Gastroesophageal sphincter (tissue), 4 donors: ENCODE data around the gene TANC1. TPM values are rescaled to one million over a fixed set of nuclear protein-coding genes. Genes with fewer than 3 reads are reported as not detected.

ENCODE experiments used
- ATAC-seq: fragments of 150-250 bp; one replicate; pipeline ENCODE4 v1.9.1; 2016; ENCODE audit warnings: mild to moderate bottlenecking, moderate library complexity
- H3K27ac ChIP-seq, 4 donors: fragments of 200-600 bp; sonication (generic) in 3 of 4; 1 replicate in 3 of 4; 2 replicates in 1 of 4; pipeline ENCODE4 v1.5.1; 2016 to 2019
- H3K27me3 ChIP-seq: fragments of 200-600 bp; sonication (generic); one replicate; pipeline ENCODE4 v1.5.1; 2019
- H3K36me3 ChIP-seq, 2 donors: fragments of 200-600 bp; sonication (generic); one replicate each; pipeline ENCODE4 v1.5.1; 2019; ENCODE audit warnings: control low read depth in 1 of 2
- H3K4me1 ChIP-seq, 3 donors: fragments of 200-600 bp; sonication (generic); 1 replicate in 2 of 3; 2 replicates in 1 of 3; pipeline ENCODE4 v1.5.1; 2016 to 2019; ENCODE audit warnings: control low read depth in 2 of 3
- H3K4me3 ChIP-seq, 2 donors: fragments of 200-600 bp; sonication (generic); one replicate each; pipeline ENCODE4 v1.5.1; 2019; ENCODE audit warnings: mild to moderate bottlenecking in 1 of 2, moderate library complexity in 1 of 2
- H3K9me3 ChIP-seq, 3 donors: fragments of 200-600 bp; sonication (generic); one replicate each; pipeline ENCODE4 v1.5.1; 2017 to 2019; ENCODE audit warnings: control low read depth in 2 of 3
- EP300 ChIP-seq: sonication (generic); formaldehyde crosslinking; IDR thresholded peaks from one replicate; pipeline ENCODE4 v1.6.1; 2017; ENCODE audit warnings: antibody characterized with exemption, mild to moderate bottlenecking
- POLR2A ChIP-seq, 2 donors: fragments of 450-650 bp; IDR thresholded peaks; one replicate each; pipeline ENCODE4 v1.6.1; 2017; ENCODE audit warnings: antibody characterized with exemption in 2 of 2, mild to moderate bottlenecking in 2 of 2, moderate library complexity in 1 of 2
- POLR2AphosphoS5 ChIP-seq: sonication (generic); formaldehyde crosslinking; IDR thresholded peaks from one replicate; pipeline ENCODE4 v1.6.1; 2017; ENCODE audit warnings: antibody characterized with exemption
- WGBS, 2 donors: methylation state at CpG; one replicate each; pipeline ENCODE4 v1.1.5; 2018; ENCODE audit warnings: low coverage in 1 of 2; 5-methylcytosine and 5-hydroxymethylcytosine counted together
- total RNA-seq, 4 donors: library from RNA; depleted of rRNA; stranded (reverse); fragments of >200 nt; gene quantifications; one replicate each; pipeline ENCODE4 v1.1.0, GENCODE V29; 2016
- TF ChIP-seq, protein P1 (sequence below), 4 experiments: fragments of 200-600 bp in 2 of 4; fragments of 450-650 bp in 2 of 4; sonication (generic) in 1 of 4; IDR thresholded peaks; one replicate each; pipeline ENCODE4 v1.5.1; 2017 to 2019; ENCODE audit warnings: antibody characterized with exemption in 4 of 4, mild to moderate bottlenecking in 2 of 4, moderate library complexity in 2 of 4

The TANC1 gene
- total RNA-seq, 4 donors from 2014 or later, result 37.4 to 66.5 (median 46.0) TPM

DNA sequence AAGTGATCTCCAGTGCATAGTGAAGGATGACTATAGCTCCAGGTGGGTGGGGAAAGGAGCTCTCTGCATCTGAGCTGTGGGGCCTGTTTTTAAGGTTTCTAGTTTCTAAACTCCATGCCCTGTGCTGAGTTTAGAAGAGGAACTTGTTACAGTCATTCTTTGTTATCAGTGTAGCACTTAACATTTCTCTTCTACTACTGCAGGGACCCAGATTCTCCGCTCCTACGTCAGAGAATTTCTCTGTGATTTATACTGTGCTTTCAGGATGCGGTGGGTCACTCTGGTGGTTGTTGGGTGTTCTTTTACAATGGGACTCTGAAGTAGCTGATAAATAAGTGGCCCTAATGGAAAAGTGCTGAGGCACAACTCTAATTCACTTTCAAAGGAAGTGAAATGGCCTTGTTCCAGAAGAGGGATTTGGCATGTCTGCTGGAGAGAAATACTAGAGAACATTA is 196.0 kb downstream of the TANC1 start:
- H3K4me3 ChIP-seq, result no peak overlapping the region
- TF ChIP-seq POLR2AphosphoS5 (no peak), EP300 (no peak), POLR2A (IDR thresholded peaks at IDR 0.05) (no peak)
- TF ChIP-seq, protein P1, sequence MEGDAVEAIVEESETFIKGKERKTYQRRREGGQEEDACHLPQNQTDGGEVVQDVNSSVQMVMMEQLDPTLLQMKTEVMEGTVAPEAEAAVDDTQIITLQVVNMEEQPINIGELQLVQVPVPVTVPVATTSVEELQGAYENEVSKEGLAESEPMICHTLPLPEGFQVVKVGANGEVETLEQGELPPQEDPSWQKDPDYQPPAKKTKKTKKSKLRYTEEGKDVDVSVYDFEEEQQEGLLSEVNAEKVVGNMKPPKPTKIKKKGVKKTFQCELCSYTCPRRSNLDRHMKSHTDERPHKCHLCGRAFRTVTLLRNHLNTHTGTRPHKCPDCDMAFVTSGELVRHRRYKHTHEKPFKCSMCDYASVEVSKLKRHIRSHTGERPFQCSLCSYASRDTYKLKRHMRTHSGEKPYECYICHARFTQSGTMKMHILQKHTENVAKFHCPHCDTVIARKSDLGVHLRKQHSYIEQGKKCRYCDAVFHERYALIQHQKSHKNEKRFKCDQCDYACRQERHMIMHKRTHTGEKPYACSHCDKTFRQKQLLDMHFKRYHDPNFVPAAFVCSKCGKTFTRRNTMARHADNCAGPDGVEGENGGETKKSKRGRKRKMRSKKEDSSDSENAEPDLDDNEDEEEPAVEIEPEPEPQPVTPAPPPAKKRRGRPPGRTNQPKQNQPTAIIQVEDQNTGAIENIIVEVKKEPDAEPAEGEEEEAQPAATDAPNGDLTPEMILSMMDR (IDR thresholded peaks at IDR 0.05), result no peak
- H3K4me1 ChIP-seq, result peaks cover 0 to 23% (median 0%) of the 10 kb centered on the region in 3 donors
- no peak overlapping the region for H3K27ac ChIP-seq
- H3K9me3 ChIP-seq, result no peaks in the 10 kb centered on the region
- peaks cover 0 to 47% of the 10 kb centered on the region in 2 donors for H3K36me3 ChIP-seq
- no peak for ATAC-seq
- H3K27me3 ChIP-seq, result no peaks in the 10 kb centered on the region
- WGBS, 2 donors, result 43 to 79% methylated on average over 3 of the region's 3 CpGs

DNA sequence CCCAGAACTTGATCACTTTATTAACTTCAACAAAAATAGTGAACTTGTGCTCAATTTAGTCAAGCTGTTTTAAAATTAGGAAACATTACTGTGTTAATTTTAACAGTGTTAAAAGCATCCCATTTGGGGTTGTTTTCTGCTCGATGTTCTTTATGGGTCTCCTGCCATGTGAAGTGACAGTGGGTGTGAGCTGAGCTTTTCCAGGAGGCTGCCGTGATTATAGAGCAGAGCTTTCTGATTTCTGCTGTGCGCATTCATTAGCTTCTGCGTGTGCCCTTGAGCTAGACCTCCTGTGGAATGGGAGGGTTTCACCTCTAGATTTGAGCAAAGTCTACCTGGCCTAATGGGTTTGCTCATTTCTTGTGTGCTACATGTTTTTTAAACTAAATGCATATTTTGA is 196.6 kb downstream of the TANC1 start:
- Histone ChIP-seq H3K27me3 (no peaks in the 10 kb centered on the region), H3K9me3 (no peaks in the 10 kb centered on the region), H3K27ac (no peak overlapping the region), H3K36me3 (peaks cover 0 to 53% of the 10 kb centered on the region in 2 donors), H3K4me1 (peaks cover 0 to 23% (median 0%) of the 10 kb centered on the region in 3 donors), H3K4me3 (no peak overlapping the region)
- 67 to 69% methylated on average over 3 to 4 of the region's 4 CpGs for WGBS, 2 donors
- TF ChIP-seq, protein P1 (IDR thresholded peaks at IDR 0.05), result no peak
- TF ChIP-seq POLR2A (IDR thresholded peaks at IDR 0.05), result no peak
- TF ChIP-seq POLR2AphosphoS5, result no peak
- no peak for TF ChIP-seq EP300
- no peak for ATAC-seq

DNA sequence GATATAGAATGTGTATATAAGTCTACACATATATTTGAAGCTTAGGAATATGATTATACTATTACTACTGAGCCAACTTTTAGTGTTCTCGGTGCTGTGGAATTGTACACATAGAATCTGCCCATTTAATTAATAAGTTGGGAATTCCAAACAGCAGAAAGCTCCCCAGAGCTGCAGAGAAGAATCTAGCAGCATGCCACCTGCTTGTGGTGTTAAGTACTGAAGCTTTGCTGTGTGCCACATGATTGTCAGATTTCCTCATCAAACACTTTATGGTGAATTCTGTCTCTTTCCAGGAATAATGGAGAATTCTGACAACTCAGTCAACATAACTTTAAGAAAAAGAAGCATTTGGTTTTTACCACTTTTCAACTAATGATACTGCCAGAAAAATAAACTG is 200.3 kb downstream of the TANC1 start:
- Histone ChIP-seq H3K4me1 (peaks cover 0 to 13% (median 0%) of the 10 kb centered on the region in 3 donors), H3K36me3 (peaks cover 0 to 64% of the 10 kb centered on the region in 2 donors), H3K9me3 (no peaks in the 10 kb centered on the region), H3K4me3 (no peak overlapping the region), H3K27ac (no peak overlapping the region), H3K27me3 (no peaks in the 10 kb centered on the region)
- TF ChIP-seq, protein P1 (IDR thresholded peaks at IDR 0.05), result peak in 1 of 4 experiments; percentile 19
- no peak for TF ChIP-seq POLR2A (IDR thresholded peaks at IDR 0.05)
- no peak for ATAC-seq
- WGBS, 2 donors, result 57 to 60% methylated on average over 1 of the region's 1 CpG

DNA sequence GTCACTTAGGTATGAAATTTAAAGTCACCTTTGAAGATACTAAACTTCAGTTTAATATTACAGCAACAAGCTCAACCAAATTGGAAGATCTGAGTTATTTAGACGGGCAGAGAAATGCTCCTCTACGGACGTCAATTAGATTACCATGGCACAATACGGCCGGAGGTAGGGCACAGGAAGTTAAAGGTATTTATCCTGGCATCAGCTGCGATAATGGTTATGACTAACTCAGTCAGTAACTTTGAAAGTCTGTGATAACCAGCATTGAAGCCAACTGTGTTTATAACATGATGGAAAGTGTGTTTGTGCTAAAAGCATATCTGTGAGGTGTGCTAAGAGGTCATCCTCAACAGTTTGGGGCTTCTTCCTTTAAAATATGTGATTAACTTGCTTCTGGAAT is 200.7 kb downstream of the TANC1 start:
- H3K27me3 ChIP-seq, result no peaks in the 10 kb centered on the region
- ATAC-seq, result no peak
- peaks cover 0 to 13% (median 0%) of the 10 kb centered on the region in 3 donors for H3K4me1 ChIP-seq
- no peak overlapping the region for H3K27ac ChIP-seq
- peaks cover 0 to 65% of the 10 kb centered on the region in 2 donors for H3K36me3 ChIP-seq
- WGBS, 2 donors, result 63 to 66% methylated on average over 6 of the region's 6 CpGs
- TF ChIP-seq POLR2A (IDR thresholded peaks at IDR 0.05) (no peak), EP300 (no peak), POLR2AphosphoS5 (no peak)
- TF ChIP-seq, protein P1 (IDR thresholded peaks at IDR 0.05), result no peak
- no peak overlapping the region for H3K4me3 ChIP-seq
- no peaks in the 10 kb centered on the region for H3K9me3 ChIP-seq

DNA sequence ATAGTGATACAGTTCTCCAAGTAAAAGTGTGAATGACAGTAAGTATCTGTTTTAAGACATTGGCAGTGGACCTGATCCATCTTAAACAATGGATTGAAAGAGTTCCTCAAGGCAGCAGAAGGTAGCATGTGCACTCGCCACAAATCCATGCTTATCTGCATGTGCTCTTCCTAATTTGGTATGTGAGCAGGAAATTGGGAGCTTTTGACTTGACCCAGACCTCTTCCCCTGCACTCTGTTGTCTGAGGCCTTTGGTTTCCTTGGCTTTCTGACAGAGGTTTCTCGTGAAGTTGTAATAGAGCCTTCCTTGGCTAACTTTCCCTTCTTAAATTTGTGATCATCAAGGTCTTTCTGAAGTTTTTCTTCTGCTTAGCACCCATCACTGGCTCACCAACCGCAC is 204.0 kb downstream of the TANC1 start:
- ATAC-seq, result no peak
- no peak for TF ChIP-seq POLR2A (IDR thresholded peaks at IDR 0.05)
- TF ChIP-seq, protein P1 (IDR thresholded peaks at IDR 0.05), result no peak
- no peak for TF ChIP-seq POLR2AphosphoS5
- no peak for TF ChIP-seq EP300
- Histone ChIP-seq H3K27me3 (no peaks in the 10 kb centered on the region), H3K27ac (no peak overlapping the region), H3K36me3 (peaks cover 0 to 72% of the 10 kb centered on the region in 2 donors), H3K9me3 (no peaks in the 10 kb centered on the region), H3K4me1 (peaks cover 0 to 10% (median 0%) of the 10 kb centered on the region in 3 donors), H3K4me3 (no peak overlapping the region)
- WGBS, 2 donors, result 75 to 79% methylated on average over 3 of the region's 3 CpGs
